ENCODE data around the gene ARMC2.
A peak's percentile ranks its signal among the peaks of the same experiment; 100 is the strongest.

Gene ARMC2, protein sequence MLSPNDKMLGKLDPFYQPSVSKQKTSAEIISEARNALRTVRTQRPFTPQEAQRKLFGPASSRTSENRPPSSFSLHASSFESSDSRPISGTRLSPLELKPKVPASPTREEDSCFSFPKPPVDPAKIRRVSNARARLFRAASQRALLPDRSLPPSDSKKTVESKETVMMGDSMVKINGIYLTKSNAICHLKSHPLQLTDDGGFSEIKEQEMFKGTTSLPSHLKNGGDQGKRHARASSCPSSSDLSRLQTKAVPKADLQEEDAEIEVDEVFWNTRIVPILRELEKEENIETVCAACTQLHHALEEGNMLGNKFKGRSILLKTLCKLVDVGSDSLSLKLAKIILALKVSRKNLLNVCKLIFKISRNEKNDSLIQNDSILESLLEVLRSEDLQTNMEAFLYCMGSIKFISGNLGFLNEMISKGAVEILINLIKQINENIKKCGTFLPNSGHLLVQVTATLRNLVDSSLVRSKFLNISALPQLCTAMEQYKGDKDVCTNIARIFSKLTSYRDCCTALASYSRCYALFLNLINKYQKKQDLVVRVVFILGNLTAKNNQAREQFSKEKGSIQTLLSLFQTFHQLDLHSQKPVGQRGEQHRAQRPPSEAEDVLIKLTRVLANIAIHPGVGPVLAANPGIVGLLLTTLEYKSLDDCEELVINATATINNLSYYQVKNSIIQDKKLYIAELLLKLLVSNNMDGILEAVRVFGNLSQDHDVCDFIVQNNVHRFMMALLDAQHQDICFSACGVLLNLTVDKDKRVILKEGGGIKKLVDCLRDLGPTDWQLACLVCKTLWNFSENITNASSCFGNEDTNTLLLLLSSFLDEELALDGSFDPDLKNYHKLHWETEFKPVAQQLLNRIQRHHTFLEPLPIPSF

DNA sequence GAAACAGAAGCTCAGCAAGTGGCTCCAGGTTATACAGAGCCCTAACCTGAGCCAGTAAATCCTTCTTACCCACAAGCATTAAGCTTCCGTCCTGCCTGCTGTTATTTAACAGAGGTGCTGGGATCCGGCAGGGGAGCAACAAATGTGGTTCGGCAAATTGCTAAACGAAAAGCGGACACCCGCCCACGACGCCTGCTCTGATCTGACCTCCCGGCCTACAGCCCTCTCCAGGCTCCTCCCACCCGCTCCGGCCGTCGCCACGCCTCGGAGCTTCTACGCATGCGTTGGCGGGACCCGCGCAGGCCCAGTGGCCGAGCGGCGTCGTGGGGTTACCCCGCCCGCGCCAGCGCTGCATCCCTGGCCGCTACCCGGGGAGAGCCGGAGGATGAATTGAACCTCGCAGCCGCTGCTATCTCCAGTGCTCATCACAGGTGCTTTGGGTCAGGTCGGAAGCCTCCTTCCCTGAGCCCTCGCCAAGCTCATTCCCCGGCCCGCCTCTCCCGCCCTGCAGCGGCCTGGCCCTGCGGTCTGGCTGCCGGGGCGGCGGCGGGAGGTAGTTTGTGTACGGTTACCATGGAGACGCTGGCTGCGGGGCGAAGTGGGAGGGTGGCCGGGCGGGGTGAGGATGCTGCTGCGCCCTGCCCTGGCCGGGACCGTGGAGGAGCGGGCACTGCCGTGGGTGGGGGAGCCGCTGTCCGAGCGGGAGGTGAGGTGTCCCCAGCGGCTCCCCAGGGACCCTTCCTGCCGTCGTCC, at the start of gene ARMC2:
TSS of gene ARMC2 (plus strand) at position 307 of the 753 bp plus-strand sequence. CDS start 5,846 bp downstream, outside the sequence.
- H3K36me3 ChIP-seq (ENCODE audit: control insufficient read depth in 2 of 2, insufficient read depth in 2 of 2, low read length in 2 of 2), result no peaks in the 10 kb centered on the region
- H3K9me3 ChIP-seq (ENCODE audit: control insufficient read depth in 2 of 2, low read length in 2 of 2), result no peaks in the 10 kb centered on the region
- peak within 1 kb of the TSS; percentile 70 to 85 for H3K9ac ChIP-seq (ENCODE audit: low read depth in 1 of 2, low read length in 2 of 2)
- H3K4me1 ChIP-seq (ENCODE audit: control insufficient read depth in 2 of 2, insufficient read depth in 2 of 2, low read length in 2 of 2), result peaks cover 11 to 12% of the 10 kb centered on the region in 2 donors
- H3K27me3 ChIP-seq (ENCODE audit: control insufficient read depth in 2 of 2, insufficient read depth in 2 of 2, low read length in 2 of 2), result no peaks in the 10 kb centered on the region
- H3K4me3 ChIP-seq (ENCODE audit: low read length in 2 of 2), result peak within 1 kb of the TSS; percentile 77 to 85
- H3K27ac ChIP-seq (ENCODE audit: low read depth in 2 of 2, low read length in 2 of 2), result peak within 1 kb of the TSS; percentile 65 to 79

DNA sequence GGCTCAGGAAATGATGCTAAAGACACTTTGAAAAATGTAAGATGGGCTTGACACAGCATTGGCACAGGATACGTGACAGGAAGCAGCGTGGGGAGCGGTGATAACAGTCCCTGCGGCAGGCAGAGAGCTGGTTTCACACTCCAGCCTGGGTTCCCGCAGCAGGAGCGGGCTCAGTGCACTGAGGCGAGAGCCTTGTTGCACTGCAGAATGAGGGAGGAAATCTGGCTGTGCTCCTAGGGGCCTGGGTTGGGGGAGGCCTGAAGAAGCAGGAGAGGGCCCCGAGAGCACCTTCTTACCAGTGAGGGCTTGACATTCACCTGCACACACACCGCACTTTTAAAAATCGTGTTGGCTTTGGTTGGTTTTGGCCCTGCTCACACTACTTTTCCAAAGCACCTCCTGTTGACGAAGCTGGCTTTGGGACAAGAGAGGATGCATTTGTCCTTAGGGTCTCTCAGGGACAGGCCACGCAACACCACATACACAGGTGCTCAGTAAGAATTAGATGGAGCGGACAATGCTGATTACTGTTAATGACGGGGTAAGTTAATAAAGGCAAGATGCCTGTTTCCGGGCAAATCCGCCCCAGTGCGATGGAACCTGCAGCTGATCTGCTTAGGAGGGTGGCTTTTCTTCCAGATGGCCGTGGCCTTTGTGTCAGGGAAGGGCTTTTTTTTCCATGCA, 49.4 kb upstream of the ARMC2 start:
- no peak overlapping the region for H3K27ac ChIP-seq (ENCODE audit: low read depth in 2 of 2, low read length in 2 of 2)
- H3K4me1 ChIP-seq (ENCODE audit: control insufficient read depth in 2 of 2, insufficient read depth in 2 of 2, low read length in 2 of 2), result peaks cover 2 to 4% of the 10 kb centered on the region in 2 donors
- H3K27me3 ChIP-seq (ENCODE audit: control insufficient read depth in 2 of 2, insufficient read depth in 2 of 2, low read length in 2 of 2), result no peaks in the 10 kb centered on the region
- no peak overlapping the region for H3K9ac ChIP-seq (ENCODE audit: low read depth in 1 of 2, low read length in 2 of 2)
- H3K36me3 ChIP-seq (ENCODE audit: control insufficient read depth in 2 of 2, insufficient read depth in 2 of 2, low read length in 2 of 2), result no peaks in the 10 kb centered on the region
- no peaks in the 10 kb centered on the region for H3K9me3 ChIP-seq (ENCODE audit: control insufficient read depth in 2 of 2, low read length in 2 of 2)
- H3K4me3 ChIP-seq (ENCODE audit: low read length in 2 of 2), result peak overlapping the region in 1 of 2 donors; percentile 23

DNA sequence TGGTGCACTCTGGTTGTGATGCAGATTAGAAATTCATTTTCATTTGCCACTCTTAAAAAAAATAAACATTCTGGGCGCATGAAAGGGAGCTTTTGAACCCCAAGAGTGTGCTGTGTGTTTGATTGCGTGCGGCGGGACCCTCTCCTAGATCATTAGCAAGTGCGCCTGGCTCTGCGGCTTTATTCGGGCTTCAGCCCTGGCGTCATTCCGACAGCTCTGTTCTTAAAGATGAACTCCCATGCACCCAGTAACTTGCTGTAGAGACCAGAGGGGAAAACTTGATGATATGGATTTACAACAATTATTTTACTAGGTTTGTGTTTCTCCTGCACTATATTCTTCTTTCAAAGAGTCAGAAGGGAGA, 48.9 kb upstream of the ARMC2 start:
- Histone ChIP-seq H3K9me3 (ENCODE audit: control insufficient read depth in 2 of 2, low read length in 2 of 2) (no peaks in the 10 kb centered on the region), H3K27ac (ENCODE audit: low read depth in 2 of 2, low read length in 2 of 2) (no peak overlapping the region), H3K9ac (ENCODE audit: low read depth in 1 of 2, low read length in 2 of 2) (no peak overlapping the region), H3K36me3 (ENCODE audit: control insufficient read depth in 2 of 2, insufficient read depth in 2 of 2, low read length in 2 of 2) (no peaks in the 10 kb centered on the region), H3K27me3 (ENCODE audit: control insufficient read depth in 2 of 2, insufficient read depth in 2 of 2, low read length in 2 of 2) (no peaks in the 10 kb centered on the region), H3K4me3 (ENCODE audit: low read length in 2 of 2) (no peak overlapping the region), H3K4me1 (ENCODE audit: control insufficient read depth in 2 of 2, insufficient read depth in 2 of 2, low read length in 2 of 2) (peaks cover 2 to 4% of the 10 kb centered on the region in 2 donors)

DNA sequence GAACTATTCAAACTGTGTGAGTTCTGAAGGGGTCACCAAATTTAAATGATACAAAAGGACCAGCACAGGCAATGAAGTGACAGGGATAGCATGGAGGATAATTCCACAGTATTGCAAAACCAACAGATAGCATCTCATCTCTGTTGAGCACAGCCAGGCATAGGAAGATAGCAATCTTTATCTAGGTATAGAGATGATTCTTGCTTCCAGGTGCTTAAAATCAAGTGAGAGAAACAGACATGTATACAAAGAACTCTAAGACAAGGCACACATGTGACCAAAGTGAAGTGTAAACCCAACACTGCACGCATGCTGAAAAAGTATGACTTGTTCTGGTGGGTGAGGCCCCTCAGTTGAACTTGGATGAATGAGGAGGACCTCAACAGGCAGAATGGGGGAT, 48.4 kb upstream of the ARMC2 start:
- no peaks in the 10 kb centered on the region for H3K36me3 ChIP-seq (ENCODE audit: control insufficient read depth in 2 of 2, insufficient read depth in 2 of 2, low read length in 2 of 2)
- H3K4me3 ChIP-seq (ENCODE audit: low read length in 2 of 2), result no peak overlapping the region
- H3K9ac ChIP-seq (ENCODE audit: low read depth in 1 of 2, low read length in 2 of 2), result no peak overlapping the region
- H3K27ac ChIP-seq (ENCODE audit: low read depth in 2 of 2, low read length in 2 of 2), result no peak overlapping the region
- H3K27me3 ChIP-seq (ENCODE audit: control insufficient read depth in 2 of 2, insufficient read depth in 2 of 2, low read length in 2 of 2), result no peaks in the 10 kb centered on the region
- peaks cover 2 to 4% of the 10 kb centered on the region in 2 donors for H3K4me1 ChIP-seq (ENCODE audit: control insufficient read depth in 2 of 2, insufficient read depth in 2 of 2, low read length in 2 of 2)
- no peaks in the 10 kb centered on the region for H3K9me3 ChIP-seq (ENCODE audit: control insufficient read depth in 2 of 2, low read length in 2 of 2)

DNA sequence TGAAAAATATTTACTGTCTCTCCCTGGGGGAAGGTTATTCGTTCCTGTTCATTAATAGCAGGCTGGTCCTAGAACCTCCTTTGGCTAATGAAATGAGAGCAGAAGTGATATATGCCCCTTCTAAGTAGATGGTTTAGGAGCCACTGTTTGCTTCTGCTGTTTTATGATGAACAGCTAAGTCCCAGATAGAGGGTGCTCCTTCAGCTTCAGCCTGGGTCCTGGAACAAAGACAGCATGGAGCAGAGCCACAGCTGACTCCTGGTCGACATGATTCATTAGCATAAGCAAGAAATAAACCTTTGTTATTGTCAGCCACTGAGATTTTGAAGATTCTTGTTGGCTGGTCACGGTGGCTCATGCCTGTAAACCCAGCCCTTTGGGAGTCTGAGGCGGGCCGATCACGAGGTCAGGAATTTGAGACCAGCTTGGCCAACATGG, 47.8 kb upstream of the ARMC2 start:
- H3K9me3 ChIP-seq (ENCODE audit: control insufficient read depth in 2 of 2, low read length in 2 of 2), result no peaks in the 10 kb centered on the region
- no peaks in the 10 kb centered on the region for H3K36me3 ChIP-seq (ENCODE audit: control insufficient read depth in 2 of 2, insufficient read depth in 2 of 2, low read length in 2 of 2)
- H3K4me3 ChIP-seq (ENCODE audit: low read length in 2 of 2), result no peak overlapping the region
- H3K9ac ChIP-seq (ENCODE audit: low read depth in 1 of 2, low read length in 2 of 2), result no peak overlapping the region
- H3K4me1 ChIP-seq (ENCODE audit: control insufficient read depth in 2 of 2, insufficient read depth in 2 of 2, low read length in 2 of 2), result peaks cover 0 to 2% of the 10 kb centered on the region in 2 donors
- H3K27me3 ChIP-seq (ENCODE audit: control insufficient read depth in 2 of 2, insufficient read depth in 2 of 2, low read length in 2 of 2), result no peaks in the 10 kb centered on the region
- H3K27ac ChIP-seq (ENCODE audit: low read depth in 2 of 2, low read length in 2 of 2), result no peak overlapping the region

DNA sequence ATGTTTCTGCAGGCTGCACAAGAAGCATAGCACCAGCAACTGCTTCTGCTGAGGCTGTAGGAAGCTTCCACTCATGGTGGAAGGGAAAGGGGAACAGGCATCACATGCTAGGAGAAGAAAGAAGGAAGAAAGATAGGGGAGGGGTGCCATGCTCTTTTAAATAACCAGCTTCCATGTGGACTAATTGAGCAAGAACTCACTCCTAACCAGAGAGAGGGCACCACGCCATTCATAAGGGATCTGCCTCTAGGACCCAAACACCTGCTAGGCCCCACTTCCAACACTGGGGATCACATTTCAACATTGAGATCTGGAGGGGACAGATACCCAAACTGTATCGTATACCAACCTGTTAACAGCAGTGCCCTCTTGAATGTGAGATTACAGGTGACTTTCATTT, 46.9 kb upstream of the ARMC2 start:
- Histone ChIP-seq H3K4me3 (ENCODE audit: low read length in 2 of 2) (no peak overlapping the region), H3K27me3 (ENCODE audit: control insufficient read depth in 2 of 2, insufficient read depth in 2 of 2, low read length in 2 of 2) (no peaks in the 10 kb centered on the region), H3K9me3 (ENCODE audit: control insufficient read depth in 2 of 2, low read length in 2 of 2) (no peaks in the 10 kb centered on the region), H3K27ac (ENCODE audit: low read depth in 2 of 2, low read length in 2 of 2) (no peak overlapping the region), H3K36me3 (ENCODE audit: control insufficient read depth in 2 of 2, insufficient read depth in 2 of 2, low read length in 2 of 2) (no peaks in the 10 kb centered on the region), H3K4me1 (ENCODE audit: control insufficient read depth in 2 of 2, insufficient read depth in 2 of 2, low read length in 2 of 2) (peaks cover 3 to 5% of the 10 kb centered on the region in 2 donors), H3K9ac (ENCODE audit: low read depth in 1 of 2, low read length in 2 of 2) (no peak overlapping the region)

DNA sequence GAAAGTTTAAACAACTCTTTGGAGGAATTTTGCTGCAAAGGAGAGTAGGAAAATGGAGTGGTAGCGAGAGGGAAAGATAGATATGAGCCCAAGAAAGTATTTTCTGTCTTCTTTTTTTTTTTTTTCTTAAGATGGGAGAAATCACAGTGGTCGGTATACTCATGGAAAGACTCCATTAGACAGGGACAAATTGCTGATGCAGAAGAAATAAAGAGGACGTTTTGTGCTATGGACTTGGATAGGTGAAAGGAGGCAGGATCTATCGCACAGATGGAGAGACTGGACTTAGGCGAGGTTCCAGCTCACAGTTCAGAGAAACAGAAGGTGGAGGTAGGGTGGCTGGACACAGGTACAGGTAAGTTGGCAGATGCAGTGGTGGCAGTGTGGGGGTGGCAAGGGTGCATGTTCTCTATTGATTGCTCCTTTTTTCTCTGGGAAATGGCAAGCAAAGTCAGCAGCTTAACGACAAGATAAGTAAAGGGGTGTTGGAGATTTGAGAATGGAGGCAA, 44.2 kb upstream of the ARMC2 start:
- Histone ChIP-seq H3K36me3 (ENCODE audit: control insufficient read depth in 2 of 2, insufficient read depth in 2 of 2, low read length in 2 of 2) (no peaks in the 10 kb centered on the region), H3K4me1 (ENCODE audit: control insufficient read depth in 2 of 2, insufficient read depth in 2 of 2, low read length in 2 of 2) (peaks cover 3 to 4% of the 10 kb centered on the region in 2 donors), H3K9me3 (ENCODE audit: control insufficient read depth in 2 of 2, low read length in 2 of 2) (no peaks in the 10 kb centered on the region), H3K9ac (ENCODE audit: low read depth in 1 of 2, low read length in 2 of 2) (no peak overlapping the region), H3K4me3 (ENCODE audit: low read length in 2 of 2) (no peak overlapping the region), H3K27me3 (ENCODE audit: control insufficient read depth in 2 of 2, insufficient read depth in 2 of 2, low read length in 2 of 2) (no peaks in the 10 kb centered on the region), H3K27ac (ENCODE audit: low read depth in 2 of 2, low read length in 2 of 2) (no peak overlapping the region)

DNA sequence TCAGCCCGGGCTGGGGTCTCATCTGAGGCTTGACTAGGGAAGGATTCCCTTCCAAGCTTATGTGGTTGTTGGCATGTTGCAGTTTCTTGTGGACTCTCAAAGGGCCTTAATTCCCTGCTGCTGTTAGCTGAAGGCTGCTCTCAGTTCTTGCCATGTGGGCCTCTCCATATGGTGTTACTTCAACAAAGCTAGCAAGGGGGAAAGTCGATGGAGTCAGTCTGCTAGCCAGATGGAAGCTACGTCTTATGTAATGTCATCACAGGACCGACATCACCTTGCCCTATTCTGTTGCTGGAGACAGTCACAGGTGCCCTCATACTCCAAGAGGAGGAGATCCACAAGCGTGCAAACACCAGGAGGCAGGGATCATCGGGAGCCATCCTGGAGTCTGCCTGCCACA, 43.3 kb upstream of the ARMC2 start:
- H3K27me3 ChIP-seq (ENCODE audit: control insufficient read depth in 2 of 2, insufficient read depth in 2 of 2, low read length in 2 of 2), result no peaks in the 10 kb centered on the region
- peaks cover 3 to 4% of the 10 kb centered on the region in 2 donors for H3K4me1 ChIP-seq (ENCODE audit: control insufficient read depth in 2 of 2, insufficient read depth in 2 of 2, low read length in 2 of 2)
- H3K9ac ChIP-seq (ENCODE audit: low read depth in 1 of 2, low read length in 2 of 2), result no peak overlapping the region
- H3K27ac ChIP-seq (ENCODE audit: low read depth in 2 of 2, low read length in 2 of 2), result no peak overlapping the region
- no peaks in the 10 kb centered on the region for H3K36me3 ChIP-seq (ENCODE audit: control insufficient read depth in 2 of 2, insufficient read depth in 2 of 2, low read length in 2 of 2)
- no peaks in the 10 kb centered on the region for H3K9me3 ChIP-seq (ENCODE audit: control insufficient read depth in 2 of 2, low read length in 2 of 2)
- H3K4me3 ChIP-seq (ENCODE audit: low read length in 2 of 2), result no peak overlapping the region

DNA sequence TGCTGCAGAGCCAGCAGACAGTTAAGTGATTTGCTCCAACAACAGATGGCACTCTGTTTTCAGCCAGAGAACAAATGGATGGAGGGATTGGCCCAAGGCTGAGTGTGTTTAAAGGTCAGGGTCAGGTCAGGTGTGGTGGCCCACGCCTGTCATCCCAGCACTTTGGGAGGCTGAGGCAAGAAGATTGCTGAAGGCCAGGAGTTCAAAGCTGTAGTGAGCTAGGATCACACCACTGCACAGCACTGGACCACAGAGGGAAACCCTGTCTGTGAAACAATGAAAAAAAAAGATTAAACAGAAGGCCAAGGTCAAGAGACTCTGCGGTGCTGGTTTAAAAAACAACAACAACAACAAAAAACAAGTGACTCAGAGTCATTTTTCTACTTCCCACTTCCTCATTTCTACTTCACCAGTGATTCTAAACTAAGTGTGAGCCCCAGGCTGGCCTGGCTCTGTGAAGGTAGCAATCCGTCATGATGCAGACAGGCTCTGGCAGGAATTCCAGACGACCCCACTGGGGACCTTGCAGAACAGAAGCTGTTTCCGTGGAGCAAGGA, 42.5 kb upstream of the ARMC2 start:
- no peak overlapping the region for H3K4me3 ChIP-seq (ENCODE audit: low read length in 2 of 2)
- no peaks in the 10 kb centered on the region for H3K9me3 ChIP-seq (ENCODE audit: control insufficient read depth in 2 of 2, low read length in 2 of 2)
- no peaks in the 10 kb centered on the region for H3K36me3 ChIP-seq (ENCODE audit: control insufficient read depth in 2 of 2, insufficient read depth in 2 of 2, low read length in 2 of 2)
- H3K9ac ChIP-seq (ENCODE audit: low read depth in 1 of 2, low read length in 2 of 2), result no peak overlapping the region
- peak overlapping the region in 1 of 2 donors; percentile 44 for H3K27ac ChIP-seq (ENCODE audit: low read depth in 2 of 2, low read length in 2 of 2)
- peaks cover 3 to 4% of the 10 kb centered on the region in 2 donors for H3K4me1 ChIP-seq (ENCODE audit: control insufficient read depth in 2 of 2, insufficient read depth in 2 of 2, low read length in 2 of 2)
- H3K27me3 ChIP-seq (ENCODE audit: control insufficient read depth in 2 of 2, insufficient read depth in 2 of 2, low read length in 2 of 2), result no peaks in the 10 kb centered on the region

All from mucosa of rectum (tissue), 2 donors.